Measurements from ENCODE around the gene MYH11. TPM values are rescaled to one million over a fixed set of nuclear protein-coding genes. Genes with fewer than 3 reads are reported as not detected.

MYH11 gene
- polyA plus RNA-seq, 1 donor (not counting 4 experiments of a cell fraction or from before 2014, with no cell fraction given) = not detected

GRCh38 chr16:15849209-15849981 lies 7.4 kb downstream of the MYH11 start:
- Histone ChIP-seq H3K4me1 (ENCODE audit: control insufficient read depth, extremely low read depth, insufficient read depth, low read length) (no peaks in the 10 kb centered on the region), H3K9me1 (ENCODE audit: control insufficient read depth, extremely low read depth, insufficient read depth, low read length) (no peaks in the 10 kb centered on the region), H3K4me3 (ENCODE audit: control insufficient read depth in 2 of 3, extremely low read depth in 1 of 3, insufficient read depth in 2 of 3, low read depth in 1 of 3, low read length in 3 of 3) (no peak overlapping the region), H3K4me2 (ENCODE audit: control insufficient read depth, extremely low read depth, insufficient read depth, low read depth, low read length) (no peak overlapping the region), H2AFZ (ENCODE audit: control insufficient read depth, low read length) (no peak overlapping the region), H3K27me3 (ENCODE audit: control insufficient read depth, extremely low read depth, insufficient read depth, low read length) (no peaks in the 10 kb centered on the region), H3K9me3 (ENCODE audit: control insufficient read depth, low read depth, low read length) (no peaks in the 10 kb centered on the region), H3K79me2 (ENCODE audit: control insufficient read depth, insufficient read depth, low read length) (no peaks in the 10 kb centered on the region), H3K36me3 (ENCODE audit: control insufficient read depth in 2 of 2, extremely low read depth in 1 of 2, insufficient read depth in 2 of 2, low read length in 2 of 2) (no peaks in the 10 kb centered on the region), H3K27ac (ENCODE audit: control insufficient read depth, insufficient read depth, low read length) (no peak overlapping the region), H4K20me1 (ENCODE audit: control insufficient read depth, extremely low read depth, insufficient read depth, low read length) (no peaks in the 10 kb centered on the region), H3K9ac (ENCODE audit: control insufficient read depth, extremely low read depth, insufficient read depth, low read length) (no peak overlapping the region)
- TF ChIP-seq CTCF (optimal IDR thresholded peaks at IDR 0.05 in 1 of 3, IDR thresholded peaks at IDR 0.05 in 1 of 3, conservative IDR thresholded peaks at IDR 0.05 in 1 of 3; ENCODE audit: extremely low read depth in 1 of 3, insufficient read depth in 2 of 3, low read length in 3 of 3) = no peak
- no peak for TF ChIP-seq EZH2 (IDR thresholded peaks at IDR 0.05; ENCODE audit: low read length)
- DNase-seq (ENCODE audit: low read depth, low spot score) (no peak), FAIRE-seq (no peak)
- dilution Hi-C loops (cut with MboI; ENCODE audit: extremely low pct_ligation_motif_present, low sequenced_read_pairs) = loop anchor here (5.0 kb wide), 1 partner anchor 67 kb away; no protein-coding TSS in a partner anchor

- Histone ChIP-seq H3K4me1 (ENCODE audit: control insufficient read depth, extremely low read depth, insufficient read depth, low read length) (no peaks in the 10 kb centered on the region), H3K79me2 (ENCODE audit: control insufficient read depth, insufficient read depth, low read length) (no peaks in the 10 kb centered on the region), H3K9me3 (ENCODE audit: control insufficient read depth, low read depth, low read length) (no peaks in the 10 kb centered on the region), H3K4me3 (ENCODE audit: control insufficient read depth in 2 of 3, extremely low read depth in 1 of 3, insufficient read depth in 2 of 3, low read depth in 1 of 3, low read length in 3 of 3) (no peak overlapping the region), H2AFZ (ENCODE audit: control insufficient read depth, low read length) (no peak overlapping the region), H3K9me1 (ENCODE audit: control insufficient read depth, extremely low read depth, insufficient read depth, low read length) (no peaks in the 10 kb centered on the region), H3K36me3 (ENCODE audit: control insufficient read depth in 2 of 2, extremely low read depth in 1 of 2, insufficient read depth in 2 of 2, low read length in 2 of 2) (no peaks in the 10 kb centered on the region), H3K4me2 (ENCODE audit: control insufficient read depth, extremely low read depth, insufficient read depth, low read depth, low read length) (no peak overlapping the region), H3K9ac (ENCODE audit: control insufficient read depth, extremely low read depth, insufficient read depth, low read length) (no peak overlapping the region), H3K27ac (ENCODE audit: control insufficient read depth, insufficient read depth, low read length) (no peak overlapping the region), H3K27me3 (ENCODE audit: control insufficient read depth, extremely low read depth, insufficient read depth, low read length) (no peaks in the 10 kb centered on the region), H4K20me1 (ENCODE audit: control insufficient read depth, extremely low read depth, insufficient read depth, low read length) (no peaks in the 10 kb centered on the region)
- DNase-seq (ENCODE audit: low read depth, low spot score) = no peak
- TF ChIP-seq CTCF (optimal IDR thresholded peaks at IDR 0.05 in 1 of 3, IDR thresholded peaks at IDR 0.05 in 1 of 3, conservative IDR thresholded peaks at IDR 0.05 in 1 of 3; ENCODE audit: extremely low read depth in 1 of 3, insufficient read depth in 2 of 3, low read length in 3 of 3) = no peak
- no peak for TF ChIP-seq EZH2 (IDR thresholded peaks at IDR 0.05; ENCODE audit: low read length)
- no peak for FAIRE-seq
- dilution Hi-C loops (cut with MboI; ENCODE audit: extremely low pct_ligation_motif_present, low sequenced_read_pairs) = loop anchor here (5.0 kb wide), 1 partner anchor 65 kb away; no protein-coding TSS in a partner anchor
Measured at GRCh38 chr16:15847611-15848175, 9.1 kb downstream of the MYH11 start.
